DLD1 (cell line): ENCODE data around the gene DICER1.
"Not testable (repeated sequence)": the region's sequence is repeated elsewhere in the genome, so short reads cannot be mapped to it uniquely, and the experiment has no call there.

Source experiments
- in situ Hi-C: cut with HindIII; loops from 2 replicates; pipeline ENCODE4 v1.10.0; 2017; ENCODE audit warnings: low sequenced_read_pairs

Gene DICER1

DNA sequence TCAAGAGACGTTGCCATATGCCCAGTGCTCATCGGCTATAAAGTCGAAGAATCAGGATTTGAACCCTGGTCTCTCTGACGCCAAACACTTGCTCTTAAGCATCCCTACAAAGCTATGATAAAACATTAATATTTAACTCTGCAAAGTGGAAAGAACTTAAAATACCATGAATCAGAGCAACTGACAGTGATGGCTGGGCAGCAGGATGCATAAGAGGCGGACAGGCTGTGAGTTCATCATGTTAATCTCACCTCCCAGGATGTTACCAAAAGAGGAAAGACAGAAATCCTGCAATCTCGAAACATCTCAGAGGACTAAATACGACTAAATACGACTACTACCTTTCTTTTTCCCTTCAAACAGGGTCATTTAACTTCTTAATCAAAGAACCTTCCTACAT lies 5.8 kb downstream of the DICER1 start:
- in situ Hi-C loops = no loop called here

DNA sequence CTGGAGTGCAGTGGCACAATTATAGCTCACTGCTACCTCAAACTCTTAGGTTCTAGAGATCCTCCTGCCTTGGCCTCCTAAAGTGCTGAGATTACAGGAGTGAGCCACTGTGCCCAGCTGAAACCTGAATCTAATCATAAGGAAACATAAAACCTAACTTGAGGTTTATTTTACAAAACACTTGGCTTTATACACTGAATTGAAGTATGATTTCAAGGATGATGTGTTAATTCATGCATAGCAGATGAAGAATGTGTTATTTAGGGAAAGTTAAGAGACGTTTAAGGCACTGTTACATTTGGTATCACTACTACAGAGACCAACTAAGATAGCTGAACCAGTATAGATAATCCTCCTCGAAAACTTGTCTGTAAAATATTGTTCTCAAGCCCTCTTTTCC lies 6.4 kb downstream of the DICER1 start:
- in situ Hi-C loops = no loop called here

DNA sequence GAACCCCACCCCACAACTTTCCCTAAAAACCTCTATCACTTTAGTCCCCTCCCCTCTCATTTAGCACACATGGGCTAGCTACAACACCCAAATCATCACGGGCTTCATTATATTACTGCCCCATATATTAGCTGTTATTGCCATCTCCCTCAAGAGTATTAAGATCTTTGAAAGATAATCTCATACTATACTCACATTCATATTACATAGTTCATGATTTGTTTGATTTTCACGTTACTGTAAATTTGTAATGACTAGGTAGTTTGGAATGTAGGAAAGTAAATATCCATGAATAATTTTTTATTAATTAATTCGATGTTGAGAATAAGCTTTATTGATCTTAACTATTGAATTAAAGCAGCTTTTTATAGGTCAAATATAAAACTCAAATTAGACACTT lies 7.9 kb downstream of the DICER1 start:
- in situ Hi-C loops = no loop called here

DNA sequence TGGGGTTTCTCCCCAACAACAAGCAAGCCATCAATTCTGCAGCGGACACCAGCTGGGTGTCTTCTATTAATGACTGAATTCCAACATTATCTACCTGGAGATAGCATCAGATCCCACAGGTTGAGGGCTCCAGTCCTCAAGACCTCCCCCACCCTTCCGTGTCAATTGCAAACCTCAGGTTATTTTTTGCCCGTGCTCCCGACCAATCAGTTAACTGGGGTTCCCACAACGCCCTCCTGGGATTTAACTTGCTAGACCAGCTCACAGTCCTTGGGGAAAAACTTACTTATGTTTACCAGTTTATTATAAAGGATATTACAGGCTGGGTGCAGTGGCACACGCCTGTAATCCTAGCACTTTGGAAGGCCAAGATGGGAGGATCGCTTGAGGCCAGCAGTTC lies 9.7 kb downstream of the DICER1 start:
- in situ Hi-C loops = no loop called here

DNA sequence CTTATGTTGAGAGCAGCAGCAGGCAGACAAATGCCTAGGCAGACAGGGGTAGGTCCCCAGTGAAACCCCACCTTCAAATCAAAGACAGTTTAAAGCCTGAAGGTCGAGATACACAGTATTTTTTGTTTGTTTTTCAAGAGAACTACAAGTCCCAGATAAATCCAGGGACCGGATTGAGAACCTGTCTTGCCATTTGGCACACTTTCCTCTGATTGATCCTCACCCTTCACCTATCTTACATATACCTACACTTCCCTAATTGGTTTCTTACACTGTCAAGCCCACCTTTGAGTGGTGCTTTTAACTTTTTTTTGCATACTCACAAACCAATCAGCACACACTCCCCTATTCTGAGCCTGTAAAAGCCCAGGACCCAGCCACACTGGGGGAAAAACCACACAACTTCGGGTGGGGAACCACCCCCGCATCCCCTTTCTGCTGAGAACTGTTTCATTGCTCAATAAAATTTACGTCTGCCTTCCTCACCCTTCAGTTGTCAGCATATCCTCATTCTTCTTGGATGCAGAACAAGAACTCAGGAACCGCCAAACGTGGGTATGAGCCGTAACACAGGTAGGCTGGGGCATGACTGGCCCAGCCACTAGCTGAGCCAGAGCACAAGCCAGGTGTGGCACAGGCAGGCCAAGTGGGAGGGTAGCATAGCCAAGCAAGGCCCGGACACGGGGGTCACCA lies 11.1 kb downstream of the DICER1 start:
- in situ Hi-C loops = no loop called here

DNA sequence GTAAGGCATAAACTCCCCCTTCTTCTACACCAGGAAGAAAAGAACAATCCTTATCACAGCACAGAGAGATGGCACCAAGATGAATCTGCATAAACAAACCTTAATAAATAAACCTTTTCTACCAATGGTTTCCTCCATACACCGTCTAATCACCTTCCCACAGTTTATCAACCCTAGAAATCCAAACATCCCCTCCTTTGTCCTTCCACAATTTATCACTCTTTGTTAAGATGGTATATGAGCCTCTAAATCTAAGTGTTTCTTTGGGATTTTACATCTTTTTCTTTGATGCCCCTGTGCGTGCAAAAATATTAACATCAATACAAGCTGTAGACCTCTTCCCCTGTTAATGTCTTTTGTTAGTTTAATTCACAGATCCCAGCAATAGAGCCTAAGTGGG lies 12.5 kb downstream of the DICER1 start:
- in situ Hi-C loops = no loop called here

DNA sequence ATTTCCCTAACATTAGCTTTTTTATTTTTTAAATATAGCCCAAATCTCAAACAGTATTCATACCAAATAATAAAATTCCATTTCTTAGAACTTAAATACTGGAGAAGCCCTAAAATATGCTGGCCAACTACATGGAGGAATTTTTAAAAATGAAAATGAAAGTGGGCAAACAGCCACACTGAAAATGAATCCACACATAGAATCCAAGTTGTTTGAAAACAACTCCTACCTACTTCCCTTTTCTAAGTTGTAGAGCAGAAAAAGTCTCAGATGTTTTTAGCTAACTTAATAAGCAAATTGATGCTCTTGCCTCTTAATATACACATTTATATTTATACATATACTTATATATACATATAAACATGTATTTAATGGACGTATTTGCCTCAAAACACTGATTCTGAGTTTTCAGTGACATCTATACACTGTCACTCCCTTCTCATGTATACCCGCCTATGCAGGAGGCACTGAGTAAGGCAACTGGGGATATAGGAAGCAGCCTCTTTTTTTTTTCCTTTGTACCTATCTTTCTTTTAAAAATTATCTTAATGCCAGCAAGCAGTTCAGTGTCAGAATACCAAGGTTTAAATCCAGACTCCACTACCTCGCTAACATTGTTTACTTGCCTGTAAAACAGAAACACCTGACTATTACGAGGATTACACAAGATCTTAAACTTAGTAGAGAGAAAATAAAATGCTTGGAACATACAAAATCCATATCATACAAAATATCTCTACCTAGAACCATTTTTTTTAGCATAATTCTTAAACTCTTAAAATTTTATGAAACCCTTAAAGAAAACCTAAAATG lies 13.3 kb downstream of the DICER1 start:
- in situ Hi-C loops = no loop called here

DNA sequence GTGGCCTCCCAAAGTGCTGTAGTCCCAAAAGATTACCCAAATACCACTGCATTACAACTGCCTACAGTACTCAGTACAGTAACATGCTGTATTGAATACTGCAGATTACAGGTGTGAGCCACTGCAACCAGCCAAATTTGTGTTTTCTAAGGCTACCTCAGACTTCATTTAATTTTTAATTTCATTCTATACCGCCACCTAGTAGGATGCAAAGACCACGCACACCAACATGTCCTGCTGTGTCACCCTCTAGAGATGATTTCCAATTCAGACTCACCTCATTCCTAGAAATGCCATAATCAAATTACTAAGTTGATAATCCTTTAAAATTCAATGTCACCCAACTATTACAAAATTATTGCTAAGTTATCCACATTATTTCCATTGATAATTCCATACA lies 15.1 kb downstream of the DICER1 start:
- in situ Hi-C loops = no loop called here

DNA sequence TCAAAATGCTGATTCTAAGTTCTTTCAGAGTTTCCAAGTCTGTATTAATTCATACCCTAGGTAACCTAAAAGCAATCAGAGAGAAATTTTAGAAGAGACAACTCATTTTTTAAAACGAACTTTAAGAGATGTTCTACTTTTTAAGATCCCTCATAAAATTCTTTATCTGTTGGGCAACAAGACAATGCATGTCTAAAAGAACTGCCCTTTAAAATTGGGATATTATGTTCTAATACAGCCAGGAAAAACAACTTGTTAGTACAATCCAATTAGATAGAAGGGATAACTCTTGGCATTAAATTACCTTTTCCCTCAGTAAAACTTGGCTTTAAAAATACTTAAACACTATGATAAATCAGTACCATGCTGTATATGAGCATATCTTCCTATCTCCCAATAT lies 15.6 kb downstream of the DICER1 start:
- in situ Hi-C loops = no loop called here

DNA sequence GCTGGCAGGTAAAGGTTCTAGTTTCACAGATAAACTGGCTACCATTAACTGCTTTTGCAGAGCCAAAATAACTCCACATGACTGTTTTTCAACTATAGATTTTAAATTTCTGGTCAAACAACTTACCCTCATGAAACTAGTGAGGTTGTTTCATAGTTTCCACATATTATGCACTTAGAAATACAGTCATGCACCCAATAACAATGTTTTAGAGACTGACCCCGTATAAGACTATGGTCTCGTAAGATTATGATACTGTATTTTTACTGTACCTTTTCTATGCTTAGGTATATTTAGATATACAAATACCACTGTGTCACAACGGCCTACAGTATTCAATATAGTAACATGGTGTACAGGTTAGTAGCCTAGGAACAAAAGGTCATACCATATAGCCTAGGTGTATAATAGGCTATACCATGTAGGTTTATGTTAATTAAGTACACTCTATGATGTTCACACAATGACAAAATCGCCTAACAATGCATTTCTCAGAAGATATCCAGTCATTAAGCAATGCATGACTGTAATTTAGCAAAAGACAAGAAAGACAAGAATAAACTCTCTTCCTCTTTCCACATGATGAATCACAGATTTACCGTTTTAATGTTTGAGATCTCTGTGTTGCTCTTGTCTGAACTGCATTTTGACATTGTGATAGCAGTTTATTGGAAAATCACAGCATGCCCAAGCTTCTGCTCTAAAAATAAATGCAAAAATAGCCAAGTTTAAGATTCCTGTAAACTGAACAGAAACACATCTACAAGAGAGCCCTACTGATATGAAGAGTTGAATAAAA lies 17.1 kb downstream of the DICER1 start:
- in situ Hi-C loops = no loop called here

DNA sequence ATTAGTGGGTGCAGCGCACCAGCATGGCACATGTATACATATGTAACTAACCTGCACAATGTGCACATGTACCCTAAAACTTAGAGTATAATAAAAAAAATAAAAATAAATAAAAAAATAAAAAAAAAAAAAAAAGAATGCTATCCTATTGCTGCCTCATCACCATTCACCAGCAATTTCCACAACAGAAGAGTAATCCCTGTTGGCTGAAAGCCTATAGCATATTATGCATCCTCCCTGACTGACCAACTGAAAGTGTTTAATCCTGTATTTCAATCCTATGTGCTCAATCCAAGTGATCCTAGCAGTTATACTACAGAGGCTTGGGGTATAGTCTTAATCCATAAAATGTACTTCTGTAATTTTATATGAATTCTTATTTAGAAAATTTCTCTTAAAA lies 18.5 kb downstream of the DICER1 start:
- in situ Hi-C loops = no loop called here

DNA sequence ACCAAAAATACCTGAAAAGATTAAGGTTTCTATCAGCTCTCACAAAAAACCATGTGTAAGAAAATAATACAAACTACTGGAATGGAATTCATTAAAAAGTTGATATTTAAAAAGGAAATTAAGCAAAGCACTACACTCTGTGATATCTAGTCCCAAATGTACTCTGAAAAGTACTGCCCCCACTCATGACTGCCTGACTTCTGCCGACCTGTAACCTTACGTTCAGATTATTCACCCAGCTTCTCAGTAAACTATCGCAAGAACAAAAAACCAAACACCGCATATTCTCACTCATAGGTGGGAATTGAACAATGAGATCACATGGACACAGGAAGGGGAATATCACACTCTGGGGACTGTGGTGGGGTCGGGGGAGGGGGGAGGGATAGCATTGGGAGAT lies 18.9 kb downstream of the DICER1 start:
- in situ Hi-C loops = not testable (repeated sequence)

DNA sequence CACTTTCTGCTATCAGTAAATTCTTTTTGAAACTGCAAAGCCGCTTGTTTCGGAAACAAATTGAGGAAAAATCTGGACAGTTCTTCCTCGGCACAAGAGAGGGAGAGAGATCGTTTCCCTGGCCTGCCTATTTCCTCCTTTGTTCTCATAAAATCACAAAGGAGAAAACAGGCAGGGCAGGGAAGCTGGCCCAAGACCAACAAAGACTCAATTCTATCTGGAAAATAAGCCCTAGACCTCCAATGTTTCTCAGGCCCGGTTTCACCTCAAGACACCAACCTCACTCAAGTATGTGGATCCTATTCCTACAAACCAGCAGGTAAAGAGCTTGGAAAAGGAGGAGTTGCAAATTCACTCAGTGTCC lies 19.5 kb downstream of the DICER1 start:
- in situ Hi-C loops = no loop called here

DNA sequence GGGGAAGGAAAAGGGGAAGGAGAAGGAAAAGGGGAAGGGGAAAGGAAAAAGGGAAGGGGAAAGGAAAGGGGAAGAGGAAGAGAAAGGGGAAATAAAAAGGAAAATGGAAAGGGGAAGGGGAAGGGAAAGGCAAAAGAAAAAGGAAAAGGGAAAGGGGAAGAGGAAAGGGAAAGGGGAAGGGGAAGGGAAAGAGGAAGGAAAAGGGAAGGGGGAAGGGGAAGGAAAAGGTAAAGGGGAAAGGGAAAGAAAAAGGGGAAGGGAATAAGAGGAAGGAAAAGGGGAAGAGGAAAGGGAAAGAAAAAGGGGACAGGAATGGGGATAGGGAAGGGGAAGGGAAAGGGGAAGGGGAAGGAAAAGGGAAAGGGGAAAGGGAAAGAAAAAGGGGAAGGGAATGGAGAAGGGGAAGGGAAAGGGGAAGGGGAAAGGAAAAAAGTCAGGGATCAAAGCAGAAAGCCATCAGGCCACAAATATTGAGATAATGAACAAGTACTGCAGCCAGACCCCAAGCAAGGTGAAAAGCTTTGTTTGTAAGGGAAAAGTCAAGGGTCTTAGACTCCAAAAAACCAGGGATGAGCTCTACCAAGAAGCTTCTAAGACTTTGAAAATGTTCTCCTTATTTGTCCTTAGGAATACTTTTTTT lies 20.0 kb downstream of the DICER1 start:
- in situ Hi-C loops = no loop called here

DNA sequence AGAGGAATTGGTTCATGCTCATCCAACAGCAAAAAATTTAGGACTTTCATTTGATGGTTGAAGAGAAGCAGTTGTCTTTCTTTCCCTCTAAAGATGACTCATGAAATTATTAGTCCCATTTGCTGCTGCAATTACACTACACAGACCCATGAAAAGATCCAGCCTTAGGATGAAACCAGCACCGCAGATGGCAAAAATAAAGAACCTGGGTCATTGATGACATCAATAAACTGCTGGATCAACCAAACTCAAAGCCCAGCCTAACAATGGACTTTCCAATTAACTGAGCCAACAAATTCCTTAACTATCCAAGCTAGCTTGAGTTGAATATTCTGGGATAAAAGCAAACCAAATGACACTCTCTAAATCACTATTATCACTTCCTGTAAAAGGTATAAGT lies 20.7 kb downstream of the DICER1 start:
- in situ Hi-C loops = no loop called here

DNA sequence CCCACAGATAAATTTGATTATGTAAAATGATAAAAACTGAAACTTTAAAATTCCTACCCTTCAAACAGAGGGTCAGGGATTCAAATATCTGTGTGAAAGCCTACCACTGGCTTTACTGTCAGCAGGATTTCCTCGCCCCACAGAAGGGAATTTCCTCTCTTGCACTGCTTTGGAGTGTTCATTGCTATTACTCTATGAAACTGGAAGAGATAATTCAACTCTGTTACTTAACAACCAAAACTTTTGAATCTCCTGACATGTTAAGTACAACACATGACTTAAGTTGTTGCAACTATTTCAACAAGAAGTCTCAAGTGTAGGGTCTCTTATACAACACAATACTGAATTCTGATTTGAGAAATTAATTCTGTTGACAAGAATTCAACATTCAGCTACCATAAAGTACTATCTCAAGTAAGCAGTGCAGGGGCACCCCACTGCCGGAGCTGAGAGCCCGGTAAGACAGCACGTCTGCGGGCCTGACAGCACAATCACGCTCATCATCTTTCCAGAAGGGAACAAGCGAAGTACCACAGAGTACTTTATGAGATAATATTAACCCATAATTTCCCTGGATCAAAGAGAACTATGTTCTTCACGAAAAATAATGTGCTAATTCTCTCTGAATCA lies 22.9 kb downstream of the DICER1 start:
- in situ Hi-C loops = no loop called here

DNA sequence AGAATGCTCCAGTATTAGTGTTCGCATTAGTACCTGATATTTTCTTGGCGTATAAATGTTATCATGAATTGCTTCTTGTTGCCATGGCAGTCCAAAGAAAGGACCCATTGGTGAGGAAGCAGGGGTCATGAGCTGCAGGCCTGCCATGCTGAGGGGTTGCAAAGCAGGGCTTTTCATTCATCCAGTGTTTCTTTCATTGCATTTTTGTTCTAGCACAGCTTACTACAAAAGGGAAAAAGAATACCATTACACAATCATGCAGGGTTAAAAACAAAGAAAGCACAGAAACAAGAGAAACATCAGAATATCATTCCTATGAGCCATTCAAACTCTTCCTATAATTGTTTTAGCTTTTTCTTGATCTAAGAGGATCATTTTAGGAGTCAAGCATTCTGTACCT lies 24.0 kb downstream of the DICER1 start:
- in situ Hi-C loops = no loop called here

DNA sequence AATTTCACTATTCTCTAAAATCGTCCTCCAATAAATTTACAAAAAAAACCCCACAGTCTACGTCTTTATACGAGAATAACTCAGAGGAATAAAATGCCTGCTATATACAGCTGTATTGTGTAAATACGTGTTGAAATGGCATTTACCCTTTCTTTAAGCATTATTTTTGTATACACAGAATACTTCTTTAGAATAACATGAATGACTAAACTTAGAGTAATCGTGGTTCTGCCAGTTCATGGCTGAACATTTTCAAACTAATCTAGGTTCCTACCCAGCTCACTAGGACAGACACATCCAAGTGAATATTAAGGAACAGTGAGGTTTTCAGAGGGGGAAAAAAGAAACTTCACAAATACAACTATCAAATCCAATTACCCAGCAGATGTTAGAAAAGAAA lies 24.6 kb downstream of the DICER1 start:
- in situ Hi-C loops = no loop called here

DNA sequence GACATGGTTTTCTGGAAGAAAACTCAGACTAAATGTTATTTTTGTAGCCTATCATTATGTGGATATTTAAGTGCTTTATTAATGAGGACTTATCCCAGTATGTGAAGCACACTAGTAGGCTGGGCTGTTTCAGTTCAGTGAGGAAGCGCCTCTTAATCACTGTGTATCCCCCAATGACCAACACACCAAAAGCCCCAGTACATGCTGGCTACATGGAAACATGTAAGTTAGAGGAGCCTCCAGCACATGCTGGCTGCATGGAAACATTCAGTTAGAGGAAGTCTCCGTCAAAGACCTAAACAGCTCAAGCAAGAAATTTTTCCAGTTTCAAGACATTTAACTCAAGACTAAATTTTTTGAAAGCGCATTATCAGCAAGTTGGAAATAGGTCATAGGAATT lies 26.8 kb downstream of the DICER1 start:
- in situ Hi-C loops = no loop called here

DNA sequence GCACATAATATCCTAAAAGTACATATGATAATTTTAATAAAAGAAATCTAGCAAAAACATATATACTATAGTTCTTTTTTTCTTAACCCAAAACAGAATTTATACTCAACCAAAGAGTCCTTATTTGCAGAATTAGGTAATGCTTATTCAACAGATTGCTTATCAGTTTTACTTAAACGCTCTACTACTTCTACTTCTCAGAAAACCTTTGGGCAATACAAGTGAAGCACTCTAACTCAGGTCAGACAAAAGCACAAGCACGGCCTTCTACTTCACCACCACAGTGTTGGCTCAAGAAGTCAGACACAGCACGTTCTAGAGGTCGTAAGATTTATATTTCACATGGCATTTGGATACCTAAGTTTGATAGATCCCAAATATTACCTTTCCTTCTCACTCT lies 29.2 kb downstream of the DICER1 start:
- in situ Hi-C loops = no loop called here

DNA sequence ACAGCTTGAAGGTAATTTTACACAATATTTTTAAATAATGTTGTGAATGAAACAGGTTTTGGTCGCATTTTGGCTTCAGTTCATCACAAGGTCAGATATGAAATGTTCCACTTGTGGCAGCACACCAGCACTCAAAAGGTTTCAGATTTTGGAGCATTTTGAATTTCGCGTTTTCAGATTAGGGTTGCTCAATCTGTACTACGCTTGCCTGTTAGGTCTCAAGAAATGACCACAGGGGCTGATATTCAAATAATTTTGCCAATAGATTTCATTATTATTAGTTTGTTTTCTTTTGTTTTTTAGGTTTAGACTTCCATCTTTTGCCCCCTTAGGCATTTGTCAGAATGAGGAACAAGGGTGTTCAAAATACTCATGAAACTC lies 29.8 kb downstream of the DICER1 start:
- in situ Hi-C loops = no loop called here
